GM23338 (cell line): ENCODE data around the gene SLC37A1.

Experiments
- POLR2AphosphoS5 ChIP-seq: IDR thresholded peaks from 2 replicates; pipeline ENCODE4 v1.6.1; 2016; ENCODE audit warnings: antibody characterized with exemption, low read depth
- TF ChIP-seq, protein P1 (sequence below), 2 experiments: fragments of 200-600 bp in 1 of 2; sonication (generic) in 1 of 2; conservative IDR thresholded peaks; 2 replicates each; pipeline versions ENCODE4 v1.5.1 to v1.6.1; 2016 to 2017; ENCODE audit warnings: antibody characterized with exemption in 2 of 2, low read depth in 2 of 2, mild to moderate bottlenecking in 2 of 2, moderate library complexity in 1 of 2
- TF ChIP-seq, protein P2 (sequence below): IDR thresholded peaks from 2 replicates; pipeline ENCODE4 v1.6.1; 2016; ENCODE audit warnings: antibody characterized with exemption

DNA sequence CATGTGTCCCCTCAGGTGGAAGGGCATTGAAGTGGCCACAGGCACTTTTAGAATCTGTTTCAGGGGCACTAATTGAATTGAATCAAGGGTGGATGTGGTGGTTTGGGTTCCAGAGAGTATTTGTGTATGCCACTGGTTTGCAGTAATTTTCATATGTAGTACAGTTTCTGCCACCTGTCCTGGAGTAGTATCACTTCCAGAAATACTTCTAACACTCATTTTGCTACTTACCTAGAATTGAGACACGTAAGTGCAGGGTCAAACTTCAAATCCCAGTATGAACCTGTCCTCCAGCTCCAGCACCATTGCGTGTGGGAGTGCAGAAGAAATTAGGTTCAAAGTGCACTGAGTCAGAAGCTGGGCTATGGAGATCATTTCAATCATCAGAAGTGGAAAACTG is 44.4 kb upstream of the SLC37A1 start:
- TF ChIP-seq, protein P1, sequence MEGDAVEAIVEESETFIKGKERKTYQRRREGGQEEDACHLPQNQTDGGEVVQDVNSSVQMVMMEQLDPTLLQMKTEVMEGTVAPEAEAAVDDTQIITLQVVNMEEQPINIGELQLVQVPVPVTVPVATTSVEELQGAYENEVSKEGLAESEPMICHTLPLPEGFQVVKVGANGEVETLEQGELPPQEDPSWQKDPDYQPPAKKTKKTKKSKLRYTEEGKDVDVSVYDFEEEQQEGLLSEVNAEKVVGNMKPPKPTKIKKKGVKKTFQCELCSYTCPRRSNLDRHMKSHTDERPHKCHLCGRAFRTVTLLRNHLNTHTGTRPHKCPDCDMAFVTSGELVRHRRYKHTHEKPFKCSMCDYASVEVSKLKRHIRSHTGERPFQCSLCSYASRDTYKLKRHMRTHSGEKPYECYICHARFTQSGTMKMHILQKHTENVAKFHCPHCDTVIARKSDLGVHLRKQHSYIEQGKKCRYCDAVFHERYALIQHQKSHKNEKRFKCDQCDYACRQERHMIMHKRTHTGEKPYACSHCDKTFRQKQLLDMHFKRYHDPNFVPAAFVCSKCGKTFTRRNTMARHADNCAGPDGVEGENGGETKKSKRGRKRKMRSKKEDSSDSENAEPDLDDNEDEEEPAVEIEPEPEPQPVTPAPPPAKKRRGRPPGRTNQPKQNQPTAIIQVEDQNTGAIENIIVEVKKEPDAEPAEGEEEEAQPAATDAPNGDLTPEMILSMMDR (conservative IDR thresholded peaks at IDR 0.05; ENCODE audit: low read depth in 2 of 2): no peak
- TF ChIP-seq, protein P2, sequence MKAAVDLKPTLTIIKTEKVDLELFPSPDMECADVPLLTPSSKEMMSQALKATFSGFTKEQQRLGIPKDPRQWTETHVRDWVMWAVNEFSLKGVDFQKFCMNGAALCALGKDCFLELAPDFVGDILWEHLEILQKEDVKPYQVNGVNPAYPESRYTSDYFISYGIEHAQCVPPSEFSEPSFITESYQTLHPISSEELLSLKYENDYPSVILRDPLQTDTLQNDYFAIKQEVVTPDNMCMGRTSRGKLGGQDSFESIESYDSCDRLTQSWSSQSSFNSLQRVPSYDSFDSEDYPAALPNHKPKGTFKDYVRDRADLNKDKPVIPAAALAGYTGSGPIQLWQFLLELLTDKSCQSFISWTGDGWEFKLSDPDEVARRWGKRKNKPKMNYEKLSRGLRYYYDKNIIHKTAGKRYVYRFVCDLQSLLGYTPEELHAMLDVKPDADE: no peak
- no peak for TF ChIP-seq POLR2AphosphoS5
